ENCODE measurements around the gene RBFOX2. TPM values are rescaled to one million over a fixed set of nuclear protein-coding genes. Genes with fewer than 3 reads are reported as not detected.

Gene RBFOX2
- total RNA-seq, 1 experiment from 2014 or later = 62.2 TPM

DNA sequence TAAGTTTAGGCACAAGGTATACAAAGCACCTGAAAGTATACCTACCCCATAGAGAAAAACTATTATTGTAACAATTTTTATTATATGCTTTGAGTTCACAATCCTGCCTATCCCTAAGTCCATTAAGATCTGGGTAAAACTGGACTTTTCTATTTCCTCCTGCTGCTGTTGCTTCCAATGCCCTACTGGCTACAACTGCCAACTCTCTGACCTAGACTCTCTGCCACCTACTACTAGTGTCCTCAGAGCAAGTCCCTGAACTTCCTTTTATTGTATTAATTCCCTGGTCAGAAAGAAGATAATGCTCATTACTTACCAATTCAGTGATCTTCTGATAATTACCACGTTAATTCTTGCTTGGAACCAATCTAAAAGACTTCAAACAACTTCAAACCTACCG lies 70.3 kb downstream of the RBFOX2 start:
- peak; percentile 58 for DNase-seq (ENCODE audit: low spot score)
- in situ Hi-C loops (cut with HindIII; ENCODE audit: low sequenced_read_pairs) = no loop called here

DNA sequence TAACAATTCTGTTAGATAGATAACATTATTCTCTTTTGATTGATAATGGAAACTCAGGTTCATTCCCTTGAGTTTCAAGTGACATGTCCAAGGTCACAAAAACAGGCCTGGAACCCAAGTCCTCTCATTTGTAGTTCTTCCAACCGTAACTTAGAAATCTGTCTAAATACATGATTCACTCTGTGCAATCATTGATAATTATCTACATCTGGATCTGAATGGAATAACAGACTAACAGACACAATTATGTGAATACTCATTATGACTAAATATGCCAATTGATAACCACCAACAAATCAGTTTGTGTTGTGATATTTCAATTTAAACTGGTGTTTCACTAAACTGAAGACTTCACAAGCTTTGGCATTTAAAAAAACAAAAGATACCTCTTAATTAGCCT lies 71.0 kb downstream of the RBFOX2 start:
- DNase-seq (ENCODE audit: low spot score) = no peak
- in situ Hi-C loops (cut with HindIII; ENCODE audit: low sequenced_read_pairs) = no loop called here

DNA sequence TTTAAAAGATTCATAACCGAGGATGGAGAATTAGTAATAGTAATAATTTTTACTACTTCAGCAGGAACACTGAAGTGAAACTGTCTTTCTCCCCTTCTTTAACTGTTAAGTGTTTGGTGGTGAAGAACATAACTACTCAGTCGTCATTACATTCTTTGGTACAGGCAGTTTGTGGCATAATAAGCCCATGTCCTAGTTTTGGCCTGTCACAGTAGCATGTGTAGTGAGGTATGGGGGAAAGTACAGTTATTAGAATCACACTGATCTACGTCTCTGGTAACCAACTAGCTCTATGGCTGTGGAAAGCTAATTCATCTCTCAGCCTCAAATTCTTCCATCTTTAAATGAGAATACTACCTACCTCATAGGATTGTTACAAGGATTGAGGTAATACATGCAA lies 71.8 kb downstream of the RBFOX2 start:
- in situ Hi-C loops (cut with HindIII; ENCODE audit: low sequenced_read_pairs) = no loop called here

GRCh38 chr22:35955546-35955945 lies 73.1 kb downstream of the RBFOX2 start:
- DNase-seq (ENCODE audit: low spot score) = peak; percentile 78
- in situ Hi-C loops (cut with HindIII; ENCODE audit: low sequenced_read_pairs) = no loop called here

More for the DNA sequence above, 71.8 kb downstream of the RBFOX2 start:
- peak; percentile 57 for DNase-seq (ENCODE audit: low spot score)

GRCh38 chr22:35952576-35952975 lies 76.0 kb downstream of the RBFOX2 start:
- DNase-seq (ENCODE audit: low spot score) = peak; percentile 56
- in situ Hi-C loops (cut with HindIII; ENCODE audit: low sequenced_read_pairs) = no loop called here

DNA sequence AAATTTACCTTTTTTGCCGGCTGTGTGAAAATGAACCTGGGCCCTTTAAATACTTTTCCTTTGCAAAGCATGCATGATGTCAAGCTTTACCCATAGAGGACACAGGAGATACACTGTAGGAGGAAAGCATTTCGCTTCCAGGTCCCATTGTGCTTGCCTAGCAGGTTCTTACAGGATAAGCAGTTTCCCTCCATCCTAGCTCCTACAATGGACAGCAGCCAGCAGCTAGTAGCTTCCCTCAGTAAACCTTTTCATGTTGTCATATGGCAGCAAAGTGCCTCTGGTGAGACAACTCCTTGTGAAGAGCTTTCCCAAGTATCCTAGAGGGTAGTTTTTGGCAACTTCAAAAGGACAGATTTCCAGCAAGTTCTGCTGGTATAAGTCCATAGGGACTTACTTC lies 78.4 kb downstream of the RBFOX2 start:
- in situ Hi-C loops (cut with HindIII; ENCODE audit: low sequenced_read_pairs) = no loop called here
- DNase-seq (ENCODE audit: low spot score) = peak; percentile 68

- no peak for DNase-seq (ENCODE audit: low spot score)
- in situ Hi-C loops (cut with HindIII; ENCODE audit: low sequenced_read_pairs) = no loop called here
These were observed 79.4 kb downstream of the RBFOX2 start for GRCh38 chr22:35949243-35949642.

GRCh38 chr22:35947794-35948425 lies 80.7 kb downstream of the RBFOX2 start:
- in situ Hi-C loops (cut with HindIII; ENCODE audit: low sequenced_read_pairs) = no loop called here

GRCh38 chr22:35944458-35944857 lies 84.2 kb downstream of the RBFOX2 start:
- DNase-seq (ENCODE audit: low spot score) = no peak
- in situ Hi-C loops (cut with HindIII; ENCODE audit: low sequenced_read_pairs) = no loop called here

More at GRCh38 chr22:35947794-35948425, 80.7 kb downstream of the RBFOX2 start:
- no peak for DNase-seq (ENCODE audit: low spot score)

- DNase-seq (ENCODE audit: low spot score) = no peak
- in situ Hi-C loops (cut with HindIII; ENCODE audit: low sequenced_read_pairs) = no loop called here
These were observed 88.5 kb downstream of the RBFOX2 start for GRCh38 chr22:35940166-35940565.

GRCh38 chr22:35938226-35938625 lies 90.4 kb downstream of the RBFOX2 start:
- DNase-seq (ENCODE audit: low spot score) = no peak
- in situ Hi-C loops (cut with HindIII; ENCODE audit: low sequenced_read_pairs) = no loop called here

DNA sequence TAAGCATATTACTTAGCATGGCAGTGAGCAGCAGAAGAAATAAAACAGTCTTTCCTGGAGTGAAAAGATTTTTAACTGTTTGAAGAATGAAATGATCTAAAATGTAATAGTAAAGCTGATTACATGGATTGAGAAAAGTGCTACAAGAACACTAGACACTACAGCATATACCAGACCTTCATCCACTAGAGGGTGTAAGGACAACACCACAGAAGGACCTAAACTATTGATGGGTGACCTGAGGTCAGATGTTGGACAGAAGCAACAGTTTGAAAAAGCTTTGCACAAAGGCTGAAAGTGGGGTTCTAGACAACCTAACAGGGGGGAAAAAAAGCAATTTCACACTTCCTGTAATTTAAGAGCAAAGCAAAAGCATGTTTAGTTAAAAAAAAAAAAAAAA lies 97.7 kb downstream of the RBFOX2 start:
- in situ Hi-C loops (cut with HindIII; ENCODE audit: low sequenced_read_pairs) = no loop called here

DNA sequence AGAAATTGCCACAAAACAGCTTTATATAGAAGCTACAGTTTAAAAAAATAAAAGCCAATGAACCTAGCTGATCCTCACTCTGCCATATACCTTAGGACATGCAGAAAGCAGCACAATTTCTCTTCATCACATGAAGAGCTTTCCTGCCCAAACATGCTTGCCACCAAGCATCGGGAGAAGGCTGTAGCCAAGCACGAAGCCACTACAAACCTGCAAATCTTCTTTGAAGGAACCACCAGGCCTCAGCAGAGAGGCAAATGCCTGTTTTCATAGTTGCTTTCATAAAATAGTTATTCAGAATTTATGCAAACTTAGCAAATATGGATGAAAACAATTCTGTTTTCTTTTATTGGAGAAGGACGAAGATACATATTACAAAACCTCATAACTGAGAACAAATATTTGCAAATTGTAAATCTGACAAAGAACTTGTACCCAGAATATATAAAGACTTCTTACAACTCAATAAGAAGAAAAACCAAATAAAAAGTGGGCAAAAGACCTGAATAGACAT lies 100.3 kb downstream of the RBFOX2 start:
- no peak for DNase-seq (ENCODE audit: low spot score)
- in situ Hi-C loops (cut with HindIII; ENCODE audit: low sequenced_read_pairs) = no loop called here

More for the DNA sequence above, 97.7 kb downstream of the RBFOX2 start:
- peak; percentile 67 for DNase-seq (ENCODE audit: low spot score)

GRCh38 chr22:35923026-35923425 lies 105.6 kb downstream of the RBFOX2 start:
- in situ Hi-C loops (cut with HindIII; ENCODE audit: low sequenced_read_pairs) = no loop called here
- DNase-seq (ENCODE audit: low spot score) = no peak

DNA sequence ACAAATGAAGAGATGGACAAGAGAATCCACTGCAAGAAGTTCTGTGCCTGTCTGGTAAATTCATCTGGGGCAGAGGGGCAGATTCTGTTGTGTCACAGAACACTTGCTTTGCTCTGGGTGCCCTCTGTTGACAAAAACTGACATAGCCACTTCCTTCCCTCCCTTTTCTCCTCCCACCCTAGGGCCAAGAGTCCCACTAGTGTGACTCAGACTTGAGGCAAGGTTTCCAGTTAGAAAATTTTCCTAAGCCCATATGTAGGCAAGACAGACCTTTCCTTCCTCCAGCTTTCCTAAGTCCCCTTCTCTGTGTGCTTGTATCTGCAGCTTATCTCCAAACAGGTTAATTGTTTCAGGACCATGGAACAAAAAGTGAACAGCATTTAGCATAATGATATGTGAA lies 106.8 kb downstream of the RBFOX2 start:
- in situ Hi-C loops (cut with HindIII; ENCODE audit: low sequenced_read_pairs) = no loop called here
- DNase-seq (ENCODE audit: low spot score) = peak; percentile 68

DNA sequence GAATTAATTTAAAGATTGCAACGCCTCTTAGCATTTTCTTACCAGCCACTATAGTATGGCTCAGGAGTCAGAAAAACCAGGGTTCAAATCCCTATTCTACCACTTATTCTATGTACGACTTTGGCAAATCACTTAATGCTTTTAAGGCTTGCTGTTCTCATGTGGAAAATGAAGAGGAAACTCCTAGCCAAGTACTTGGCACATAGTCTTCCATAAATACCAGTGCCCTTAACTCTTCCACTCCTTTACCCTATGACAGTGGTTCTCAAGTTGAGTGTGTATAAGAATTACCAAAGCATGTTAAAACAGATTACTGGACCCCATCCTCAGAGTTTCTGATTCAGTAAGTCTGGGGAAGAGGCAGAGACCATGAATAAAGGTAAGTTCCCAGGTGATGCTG lies 107.6 kb downstream of the RBFOX2 start:
- DNase-seq (ENCODE audit: low spot score) = no peak
- in situ Hi-C loops (cut with HindIII; ENCODE audit: low sequenced_read_pairs) = no loop called here

GRCh38 chr22:35919002-35919542 lies 109.6 kb downstream of the RBFOX2 start:
- in situ Hi-C loops (cut with HindIII; ENCODE audit: low sequenced_read_pairs) = no loop called here
- DNase-seq (ENCODE audit: low spot score) = no peak

GRCh38 chr22:35918456-35918855 lies 110.2 kb downstream of the RBFOX2 start:
- DNase-seq (ENCODE audit: low spot score) = no peak
- in situ Hi-C loops (cut with HindIII; ENCODE audit: low sequenced_read_pairs) = no loop called here

- DNase-seq (ENCODE audit: low spot score) = no peak
- in situ Hi-C loops (cut with HindIII; ENCODE audit: low sequenced_read_pairs) = no loop called here
These were observed 111.0 kb downstream of the RBFOX2 start for GRCh38 chr22:35917651-35918050.

DNA sequence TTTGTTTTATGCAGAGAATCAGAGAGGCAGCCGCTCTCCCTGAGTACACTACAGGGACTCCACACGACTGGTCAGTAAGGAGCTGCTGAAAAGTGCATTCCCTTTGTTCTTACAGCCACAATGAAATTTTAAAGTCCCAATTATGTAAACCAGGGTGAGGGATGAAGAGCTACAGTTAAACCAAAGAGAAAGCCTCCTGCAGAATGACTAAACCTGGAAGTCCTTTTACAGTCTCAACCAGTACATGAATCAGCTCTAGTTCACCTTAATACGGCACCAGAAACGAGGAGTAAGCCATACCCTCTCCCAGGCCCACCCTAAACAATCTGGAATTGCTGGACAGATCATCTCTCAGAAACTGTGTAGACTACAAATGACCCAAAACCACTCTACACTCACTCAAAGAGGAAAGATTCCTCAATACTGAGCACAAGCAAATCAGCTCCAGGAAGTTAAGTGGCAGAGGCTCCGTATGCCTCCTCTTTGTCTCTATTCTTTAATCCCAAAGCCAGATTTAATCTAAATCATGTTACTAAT lies 113.1 kb downstream of the RBFOX2 start:
- in situ Hi-C loops (cut with HindIII; ENCODE audit: low sequenced_read_pairs) = no loop called here
- peak; percentile 49 for DNase-seq (ENCODE audit: low spot score)
